Measurements from ENCODE around the gene DNAJC25.

The DNAJC25 gene

DNA sequence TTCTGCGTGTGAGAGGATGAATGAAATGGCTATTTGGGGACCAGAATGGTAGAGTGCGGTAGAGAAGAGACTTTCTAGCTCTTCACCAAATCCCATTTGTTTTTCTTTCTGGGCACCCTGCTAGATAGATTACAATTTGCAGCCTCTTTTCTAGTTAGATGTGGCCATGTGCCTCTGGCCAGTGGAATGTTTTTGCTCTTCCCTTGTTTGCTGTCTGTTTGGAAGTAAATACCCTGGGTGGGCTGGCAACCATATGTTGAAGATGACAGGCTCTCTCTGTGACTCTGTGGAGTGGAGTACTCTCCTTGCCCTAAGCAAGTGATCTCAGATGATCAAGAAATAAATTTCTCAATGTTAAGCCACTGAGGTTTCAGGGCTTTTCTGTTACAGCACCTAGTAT lies 43.2 kb downstream of the DNAJC25 start:
- DNase-seq: no peak

DNA sequence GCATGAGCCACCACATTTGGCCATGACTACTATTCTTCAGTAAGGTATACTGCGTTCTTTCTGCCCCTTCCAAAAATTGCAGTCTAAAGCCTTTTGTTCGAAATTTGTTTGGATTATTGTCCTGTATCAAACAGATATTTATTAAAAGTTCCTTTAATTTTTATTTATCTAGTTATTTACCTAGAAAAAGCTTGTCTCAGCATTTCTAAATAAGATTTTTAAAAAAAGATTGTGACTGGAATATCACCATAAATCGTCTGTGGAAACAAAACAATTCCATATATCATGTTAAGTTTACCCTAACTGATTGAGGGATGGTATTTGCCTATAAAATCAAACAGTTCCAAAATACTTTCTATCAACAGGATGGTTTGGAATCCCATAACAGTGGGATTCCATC lies 45.0 kb downstream of the DNAJC25 start:
- no peak for DNase-seq

DNA sequence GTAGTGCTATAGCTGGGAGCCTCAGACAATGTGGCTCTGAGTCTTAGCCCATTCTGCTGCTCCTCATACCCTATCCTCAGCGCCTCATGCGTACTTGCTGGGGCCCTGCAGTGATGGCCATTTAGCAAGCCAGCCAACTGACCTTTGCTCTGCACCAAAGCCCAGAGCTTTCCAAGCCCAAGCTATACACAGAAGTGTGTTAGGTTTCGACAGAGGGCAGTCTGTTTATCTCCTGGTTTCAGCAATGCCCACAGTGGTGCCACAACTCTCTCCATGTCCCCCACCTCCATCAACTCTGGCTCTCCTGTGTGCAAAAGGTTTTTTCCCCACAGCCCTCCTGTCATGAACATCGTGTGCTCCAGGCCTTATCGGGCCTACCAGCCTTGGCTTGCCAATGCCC lies 47.2 kb downstream of the DNAJC25 start:
- DNase-seq: no peak

DNA sequence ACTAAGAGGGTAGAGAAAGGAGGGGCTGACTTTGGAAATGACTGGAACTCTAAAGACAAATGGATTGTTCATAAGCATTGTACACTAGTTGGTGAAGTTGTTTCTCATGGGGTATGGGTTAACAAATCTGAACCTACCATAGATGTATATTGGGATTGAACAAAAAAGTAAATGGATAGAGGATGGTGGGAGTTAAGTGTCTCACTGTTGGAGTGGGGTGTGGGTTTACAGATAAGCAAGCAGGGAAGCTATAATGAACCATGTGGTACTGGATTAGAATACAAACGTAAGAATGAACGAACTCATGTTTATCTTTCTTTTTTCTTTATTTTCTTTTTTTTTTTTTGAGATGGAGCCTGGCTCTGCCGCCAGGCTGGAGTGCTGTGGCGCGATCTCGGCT lies 48.1 kb downstream of the DNAJC25 start:
- no peak for DNase-seq

DNA sequence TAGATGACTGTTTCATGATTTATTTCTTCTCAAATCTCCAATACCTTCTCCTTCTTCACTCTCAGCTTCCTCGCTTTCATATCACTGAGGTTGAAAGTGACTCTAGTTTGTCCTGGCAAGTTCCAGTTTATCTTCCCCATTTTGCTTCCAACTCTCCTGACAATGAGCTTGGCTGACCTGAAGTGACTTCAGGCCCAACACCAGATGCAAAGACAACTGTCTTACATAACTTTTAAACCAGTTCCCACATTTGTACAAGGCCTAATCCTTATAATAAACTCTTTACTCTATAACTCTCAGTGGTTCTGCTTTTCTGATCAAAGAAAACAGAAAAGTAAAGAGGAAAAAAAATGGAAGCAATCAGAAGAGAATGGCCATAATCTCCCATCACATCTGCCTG lies 52.3 kb downstream of the DNAJC25 start:
- no peak for DNase-seq

DNA sequence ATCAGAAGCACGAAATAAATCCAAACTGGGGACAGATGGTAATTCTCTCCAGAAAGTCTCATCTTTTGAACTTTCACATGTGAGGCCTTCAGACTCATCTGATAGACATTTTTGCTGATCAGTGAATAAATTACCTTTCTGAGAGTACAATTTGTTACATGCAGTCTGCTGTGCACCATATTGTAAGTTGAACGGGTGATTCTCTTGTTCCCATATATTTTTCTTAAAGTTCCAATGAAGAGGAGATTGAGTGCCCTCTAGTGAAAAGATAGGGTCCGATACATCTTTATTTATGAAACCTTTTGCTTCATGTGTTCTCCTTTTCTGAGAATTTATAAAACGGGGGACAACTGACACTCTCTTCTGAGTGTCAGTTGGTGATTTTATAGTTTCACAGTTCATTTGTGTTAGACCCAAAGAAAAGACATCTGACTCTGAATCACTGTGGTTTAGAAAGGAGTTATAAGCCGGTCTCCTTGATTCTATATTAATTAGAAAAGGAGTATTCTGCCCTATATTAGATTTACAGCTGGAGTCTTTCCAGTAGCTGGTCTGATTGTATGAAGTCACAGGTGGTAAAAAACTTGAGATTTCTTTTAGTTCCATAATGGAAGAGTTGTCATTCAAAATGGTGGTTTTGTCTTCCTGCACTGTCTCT lies 60.7 kb downstream of the DNAJC25 start:
- peak in 1 of 5 donors; percentile 9 for DNase-seq

DNA sequence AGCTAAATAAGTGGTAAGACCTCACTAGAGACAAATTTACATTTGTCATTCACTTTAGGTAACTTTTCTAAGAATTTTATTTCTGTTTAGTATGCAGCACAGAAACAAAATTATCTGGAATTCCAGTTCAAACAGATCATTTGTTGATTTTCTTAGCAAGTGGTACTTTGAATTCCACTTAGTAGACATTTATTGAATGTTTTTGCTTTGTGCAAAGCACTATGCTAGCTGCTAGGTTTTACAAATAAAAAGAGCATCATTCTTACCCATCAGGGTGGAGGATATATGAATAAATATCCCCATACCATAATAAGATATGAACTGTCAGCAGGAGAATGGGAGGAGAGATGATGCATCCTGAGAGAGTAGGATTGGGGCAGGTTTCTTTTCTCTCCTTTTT lies 65.7 kb downstream of the DNAJC25 start:
- no peak for DNase-seq

DNA sequence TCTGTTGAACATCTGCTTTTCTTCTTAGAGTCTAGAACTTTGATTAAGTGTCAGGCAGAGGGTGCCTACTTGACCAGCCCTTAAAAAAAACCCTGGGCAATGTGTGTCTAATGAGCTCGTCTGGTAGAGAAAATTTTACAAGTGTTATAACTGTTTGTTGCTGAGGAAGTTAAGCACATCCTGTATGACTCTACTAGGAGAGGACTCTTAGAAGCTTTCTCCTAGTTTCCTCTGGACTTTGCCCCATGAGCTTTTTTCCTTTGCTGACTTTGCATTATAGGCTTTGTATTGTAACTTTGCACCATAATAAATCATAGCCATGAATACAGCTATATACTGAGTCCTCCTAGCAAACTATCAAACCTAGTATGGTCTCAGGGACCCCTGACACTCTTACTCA lies 69.6 kb downstream of the DNAJC25 start:
- DNase-seq: no peak
